DMS53 treated with DMSO at 0.1 percent for 48 hours (cell line): ENCODE data around the gene ANKRD40CL.
A peak's percentile ranks its signal among the peaks of the same experiment; 100 is the strongest.

Source experiments
- DNase-seq: peaks from one replicate; lab custom pipeline; 2025; ENCODE audit not compliant: unreplicated experiment; lab: John Stamatoyannopoulos, UW

Gene ANKRD40CL

GRCh38 chr17:50790618-50791017 lies 23.3 kb upstream of the ANKRD40CL start:
- DNase-seq = no peak

- no peak for DNase-seq
These were observed 19.8 kb upstream of the ANKRD40CL start for GRCh38 chr17:50787106-50787505.

DNA sequence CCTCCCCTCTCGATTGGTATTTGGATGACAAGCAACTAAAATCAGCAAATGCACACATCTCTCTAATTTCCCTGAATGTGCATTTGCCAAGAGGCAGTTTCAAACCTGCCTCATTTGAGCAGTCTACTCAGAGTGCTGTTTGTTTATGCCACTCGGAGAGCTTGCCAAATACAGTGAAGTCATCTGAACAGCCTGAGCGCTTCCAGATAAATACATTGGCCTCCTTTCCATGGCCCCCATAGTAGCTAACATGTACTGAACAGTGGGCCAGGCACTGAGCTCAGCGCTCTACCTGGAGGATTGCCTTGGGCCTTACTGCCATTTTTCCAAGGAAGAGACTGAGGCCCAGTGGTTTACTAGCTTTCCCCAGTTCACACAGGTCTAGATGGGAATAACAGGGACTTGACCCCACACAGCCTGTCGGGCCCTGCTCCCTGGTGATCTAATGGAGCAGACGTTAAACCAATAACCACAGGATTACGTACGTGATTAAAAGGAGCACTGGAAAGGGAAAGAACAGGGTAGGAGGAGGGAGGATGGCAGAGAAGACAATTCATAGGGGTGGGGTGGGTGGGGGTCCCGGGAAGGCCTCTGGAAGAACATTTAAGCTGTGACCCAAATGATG lies 18.7 kb upstream of the ANKRD40CL start:
- no peak for DNase-seq

DNA sequence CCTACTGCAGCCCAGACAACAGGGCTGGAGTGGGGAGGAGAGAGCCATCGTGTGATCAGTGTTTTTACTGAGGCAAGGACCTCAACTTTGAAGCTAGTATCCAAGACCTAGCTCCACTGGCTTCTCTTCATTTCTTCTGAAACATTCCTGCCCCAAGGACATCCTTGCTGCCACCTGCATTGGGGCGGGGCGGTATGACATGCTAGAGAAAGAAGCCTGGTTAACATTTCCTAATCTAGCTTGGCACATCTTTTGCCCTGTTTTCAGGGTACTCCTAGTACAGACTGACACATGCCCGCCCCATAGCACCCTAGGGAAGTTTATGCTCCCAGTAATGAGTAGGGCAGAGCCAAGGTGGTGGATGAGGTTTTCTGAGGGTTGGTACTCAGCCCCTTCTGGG lies 17.8 kb upstream of the ANKRD40CL start:
- DNase-seq = no peak

DNA sequence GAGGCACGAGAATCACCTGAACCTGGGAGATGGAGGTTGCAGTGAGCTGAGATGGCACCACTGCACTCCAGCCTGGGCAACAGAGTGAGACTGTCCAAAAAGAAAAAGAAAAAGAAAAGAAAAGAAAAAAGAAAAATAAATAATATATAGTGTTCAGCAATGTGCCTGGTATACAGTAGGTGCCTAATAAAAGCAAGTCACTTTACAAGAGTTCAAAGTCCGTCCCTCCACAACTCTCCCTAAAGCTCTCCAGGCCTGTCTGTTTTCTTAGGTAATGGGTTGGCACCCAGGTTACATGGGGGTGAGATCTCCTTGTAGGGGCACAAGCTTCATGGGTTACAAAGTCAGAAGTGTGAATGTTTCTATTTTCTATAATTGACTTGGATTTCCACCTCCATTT lies 16.6 kb upstream of the ANKRD40CL start:
- no peak for DNase-seq

DNA sequence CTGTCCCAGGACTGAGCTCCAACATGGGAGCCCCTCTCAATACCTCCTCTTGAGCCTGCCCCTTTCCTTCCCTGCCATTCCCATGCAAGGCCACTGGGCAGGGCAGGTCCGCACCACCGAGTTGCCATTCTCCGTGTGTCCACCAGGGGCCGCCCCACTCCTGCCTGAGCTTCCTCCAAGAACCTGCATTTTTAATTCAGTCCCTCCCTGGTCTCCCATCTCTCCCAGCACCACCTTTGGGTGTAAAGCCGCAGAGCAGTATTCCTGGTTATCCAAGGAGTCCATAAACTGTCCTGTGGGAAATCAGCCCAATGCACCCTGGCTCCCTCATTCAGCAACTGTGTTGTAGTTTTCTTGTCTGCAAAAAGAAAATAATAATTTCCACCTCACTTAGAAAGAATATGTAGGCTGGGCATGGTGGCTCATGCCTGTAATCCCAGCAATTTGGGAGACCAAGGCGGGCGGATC lies 15.9 kb upstream of the ANKRD40CL start:
- peak; percentile 86 for DNase-seq

DNA sequence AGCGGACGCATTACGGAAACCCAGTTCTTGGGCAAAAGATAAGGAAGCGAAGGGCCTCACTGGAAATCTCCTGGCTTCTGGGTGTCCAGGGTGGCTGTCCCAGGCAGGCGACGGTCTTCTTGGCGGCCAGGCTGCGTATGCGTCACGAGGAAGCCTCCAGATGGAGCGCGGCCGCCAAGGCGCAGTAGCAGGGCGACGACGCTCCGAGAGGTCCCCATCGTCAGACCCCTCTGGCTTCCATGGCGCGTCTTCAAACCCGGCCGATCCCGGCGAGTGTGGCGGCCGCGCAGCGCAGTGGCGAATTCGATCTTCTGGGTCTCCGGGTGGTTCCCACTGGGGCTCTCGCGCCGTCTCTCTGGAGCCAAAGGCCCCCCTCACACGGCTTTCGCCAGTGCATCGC lies 13.8 kb upstream of the ANKRD40CL start:
- no peak for DNase-seq

DNA sequence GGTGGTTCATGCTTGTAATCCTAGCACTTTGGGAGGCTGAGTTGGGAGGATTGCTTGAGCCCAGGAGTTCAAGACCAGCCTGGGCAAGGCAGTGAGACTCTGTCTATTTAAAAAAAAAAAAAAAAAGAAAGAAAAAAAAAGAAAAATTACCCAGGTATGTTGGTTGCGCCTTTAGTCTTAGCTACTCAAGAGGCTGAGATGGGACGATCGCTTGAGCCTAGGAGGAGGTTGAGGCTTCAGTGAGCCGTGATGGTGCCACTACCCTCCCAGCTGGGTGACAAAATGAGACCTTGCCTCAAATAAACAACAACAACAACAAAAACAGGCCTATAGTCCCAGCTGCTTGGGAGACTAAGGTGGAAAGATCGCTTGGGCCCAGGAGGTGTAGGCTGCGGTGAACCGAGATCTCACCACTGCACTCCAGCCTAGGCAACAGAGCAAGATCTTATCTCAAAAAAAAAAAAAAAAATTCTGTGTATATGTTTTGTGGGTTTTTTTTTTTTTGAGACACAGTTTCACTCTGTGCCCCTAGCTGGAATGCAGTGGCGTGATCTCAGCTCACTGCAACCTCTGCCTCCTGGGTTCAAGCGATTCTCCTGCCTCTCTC lies 12.5 kb upstream of the ANKRD40CL start:
- DNase-seq = no peak

GRCh38 chr17:50778988-50779387 lies 11.7 kb upstream of the ANKRD40CL start:
- no peak for DNase-seq

GRCh38 chr17:50778471-50778870 lies 11.2 kb upstream of the ANKRD40CL start:
- DNase-seq = no peak

DNA sequence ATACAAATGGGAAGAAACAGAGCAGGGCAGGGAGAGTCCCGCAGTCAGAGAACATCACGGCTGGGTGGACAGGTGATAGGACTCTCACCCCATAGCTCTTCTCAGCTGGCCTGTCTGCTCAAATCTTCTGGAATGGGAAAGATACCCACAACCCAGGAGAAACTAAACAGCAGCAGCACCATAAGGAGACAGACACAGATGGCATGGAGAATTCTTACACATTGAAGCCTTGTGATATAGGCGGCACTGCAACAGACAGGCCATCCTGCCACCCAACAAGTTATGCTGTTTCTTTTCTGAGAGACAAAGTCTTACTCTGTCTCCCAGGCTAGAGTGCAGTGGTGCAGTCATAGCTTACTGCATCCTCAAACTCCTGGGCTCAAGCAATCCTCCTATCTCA lies 8.6 kb upstream of the ANKRD40CL start:
- DNase-seq = no peak

- no peak for DNase-seq
These were observed 7.0 kb upstream of the ANKRD40CL start for GRCh38 chr17:50774225-50774803.

GRCh38 chr17:50771991-50772785 lies 4.9 kb upstream of the ANKRD40CL start:
- no peak for DNase-seq

- DNase-seq = no peak
These were observed 3.0 kb upstream of the ANKRD40CL start for GRCh38 chr17:50770346-50770745.

GRCh38 chr17:50769884-50770283 lies 2.6 kb upstream of the ANKRD40CL start:
- DNase-seq = no peak

DNA sequence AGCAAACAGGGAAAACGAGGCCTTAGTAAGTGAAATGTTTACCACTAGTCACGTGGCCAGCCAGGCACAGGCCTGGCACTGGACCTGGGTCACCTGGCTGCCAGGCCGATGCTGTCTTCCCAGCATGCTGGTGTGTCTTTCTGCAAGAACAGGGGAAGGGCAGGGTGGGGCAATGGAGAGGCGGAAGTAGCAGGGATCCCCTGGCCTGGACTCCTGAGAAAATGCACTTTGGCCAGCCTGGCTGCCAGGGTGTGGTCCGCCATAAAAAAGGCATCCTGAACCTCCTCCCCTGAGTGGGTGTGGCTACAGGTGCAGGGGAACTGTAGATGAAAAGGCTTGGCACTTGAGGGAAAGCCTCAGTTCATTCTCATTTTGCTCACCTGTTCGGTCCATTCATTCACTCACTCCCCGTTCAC lies 1.0 kb upstream of the ANKRD40CL start:
- DNase-seq = peak; percentile 71

DNA sequence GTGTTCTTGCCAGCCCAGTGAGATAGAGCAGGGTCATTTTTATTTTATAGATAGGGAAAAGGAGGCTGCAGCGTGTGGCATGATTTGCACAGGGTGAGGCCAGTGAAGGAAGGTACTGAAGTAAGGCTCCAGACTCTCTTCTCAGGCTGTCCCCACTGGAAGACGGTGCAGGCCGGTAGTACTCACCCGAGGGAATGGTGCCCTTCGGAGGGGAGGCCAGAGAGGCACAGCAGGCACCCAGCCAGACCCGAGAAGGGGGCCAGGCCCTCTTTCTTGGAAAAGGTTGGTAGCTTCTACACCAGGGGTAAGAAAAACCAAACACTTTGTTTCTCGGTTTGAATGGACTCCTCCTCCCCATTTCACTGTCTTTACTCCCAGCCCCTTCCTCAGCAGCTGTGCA lies 288 bp downstream of the ANKRD40CL start:
- no peak for DNase-seq

DNA sequence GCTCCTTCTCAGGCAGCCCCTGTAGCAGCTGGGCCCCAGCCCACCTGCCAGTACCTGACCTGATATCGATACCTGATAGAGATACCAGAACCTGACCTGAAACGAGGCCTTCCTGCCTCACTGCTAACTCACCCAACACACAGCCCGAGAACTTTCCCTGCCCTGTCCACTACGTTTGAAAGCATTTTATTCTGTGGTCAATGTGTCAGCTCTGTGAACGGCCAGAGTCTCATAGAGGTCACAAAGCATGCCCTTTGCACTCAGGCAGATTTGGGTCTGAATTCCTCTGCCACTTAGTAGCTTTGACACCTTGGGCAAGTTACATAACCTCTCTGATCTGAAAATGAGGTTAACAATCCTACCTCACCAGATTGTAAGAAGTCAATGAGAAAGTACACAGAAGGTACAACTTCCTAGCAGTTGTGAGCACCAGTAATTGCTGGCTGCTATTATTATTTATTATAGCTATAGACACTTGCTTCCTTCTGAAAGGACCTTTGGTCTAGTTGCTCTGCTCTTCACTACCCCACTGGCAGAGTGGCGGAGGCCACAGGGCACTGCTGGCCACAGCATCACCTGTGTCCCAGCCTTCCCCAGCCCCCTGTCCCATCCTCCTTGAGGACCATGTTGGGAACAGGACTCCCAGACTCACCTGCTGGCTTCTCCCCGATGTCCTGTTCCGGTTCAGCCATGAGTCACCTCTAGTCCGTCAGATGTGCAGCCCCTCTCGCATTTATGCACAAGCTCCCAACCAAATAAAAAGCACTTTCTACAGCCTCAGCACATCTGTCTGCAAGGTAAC lies 895 bp downstream of the ANKRD40CL start:
- DNase-seq = no peak

GRCh38 chr17:50765454-50766221 lies 1.7 kb downstream of the ANKRD40CL start:
- DNase-seq = no peak

DNA sequence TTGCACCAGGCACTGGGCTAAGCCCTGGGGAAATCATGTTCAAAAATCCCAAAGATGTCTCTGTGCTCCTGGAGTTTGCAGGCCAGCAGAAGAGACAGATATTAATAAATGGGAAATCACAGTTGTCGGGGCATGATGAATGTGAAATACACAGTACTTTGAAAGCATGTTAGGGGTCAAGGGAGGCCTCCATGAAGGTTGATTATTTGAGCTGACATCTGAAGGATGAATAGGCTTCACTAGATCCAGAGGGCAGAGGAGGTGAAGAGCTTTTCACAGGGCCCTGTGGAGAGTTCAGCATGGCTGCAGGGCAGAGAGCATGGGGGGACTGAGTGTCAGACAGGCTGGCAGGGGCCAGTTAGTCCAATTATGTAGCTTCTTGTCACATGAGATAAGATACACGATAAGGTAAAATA lies 2.6 kb downstream of the ANKRD40CL start:
- no peak for DNase-seq
